GM19043 (cell line): ENCODE results near the gene CUBN.

Source experiments
- ATAC-seq: cut with Tn5 transposase; IDR thresholded peaks from one replicate; pipeline ENCODE4 v1.9.1; 2021; ENCODE audit warnings: low read depth; ENCODE audit not compliant: unreplicated experiment

CUBN gene

DNA sequence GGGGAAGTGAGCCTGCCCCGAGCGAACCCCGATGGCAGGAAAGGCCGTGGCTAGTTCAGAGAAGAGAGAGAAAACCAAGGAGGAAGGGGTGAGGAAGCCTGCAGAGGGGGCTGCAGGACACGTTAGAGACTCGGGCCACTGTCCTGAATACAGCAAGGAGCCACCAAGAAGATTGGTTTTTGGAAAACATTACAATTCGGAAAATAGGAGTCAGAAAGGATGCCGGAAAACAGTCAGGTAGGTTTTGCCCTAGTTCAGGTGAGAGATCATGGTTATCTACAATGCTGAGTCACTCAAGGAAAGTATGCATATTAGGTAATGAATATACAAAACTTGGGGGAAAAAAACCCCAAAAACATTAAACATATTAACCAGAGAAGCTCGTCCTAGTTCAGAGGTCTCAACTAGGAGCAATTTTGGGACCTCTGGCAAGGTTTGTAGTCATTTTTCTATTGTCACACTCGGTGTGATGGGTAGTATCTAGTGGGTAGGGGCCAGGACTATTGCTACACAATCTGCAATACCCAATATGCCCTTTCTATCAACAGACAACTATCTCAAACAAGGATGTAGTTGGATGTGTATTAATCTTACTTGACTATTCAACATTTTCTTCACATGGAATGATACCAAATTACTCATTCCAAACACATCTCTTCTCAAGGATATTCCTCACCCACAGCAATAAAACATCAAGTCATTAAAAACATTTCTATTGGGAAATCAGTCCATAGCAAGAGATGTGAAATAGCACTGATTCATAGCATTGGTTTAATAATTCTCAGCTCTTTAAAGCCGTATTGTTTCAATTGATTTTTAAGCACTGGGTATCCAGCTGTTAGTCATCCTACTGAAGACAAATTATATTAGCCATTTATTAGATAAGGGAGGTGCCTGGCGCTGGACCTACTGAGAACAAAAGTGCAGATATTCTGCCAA is 238.0 kb downstream of the CUBN start:
- ATAC-seq, result no peak

DNA sequence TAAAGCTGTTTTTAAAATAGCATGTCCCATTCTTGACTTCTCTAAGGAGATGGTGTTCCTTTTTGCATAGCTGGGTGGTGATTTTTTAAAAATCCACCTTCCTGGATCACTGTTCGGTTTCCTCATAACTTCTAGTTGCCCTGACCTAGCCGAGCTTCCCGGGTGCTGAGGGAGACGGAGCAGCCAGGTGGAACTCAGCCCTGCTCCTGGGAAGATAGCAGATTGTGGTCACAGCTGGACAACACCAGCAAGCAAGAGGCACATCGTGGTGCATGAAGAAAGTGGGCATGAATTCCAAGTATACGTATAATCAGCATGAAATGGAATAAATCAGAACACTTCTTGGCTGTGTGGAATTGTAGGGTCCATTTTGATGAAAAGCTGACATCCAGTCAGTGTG is 238.9 kb downstream of the CUBN start:
- ATAC-seq, result no peak

DNA sequence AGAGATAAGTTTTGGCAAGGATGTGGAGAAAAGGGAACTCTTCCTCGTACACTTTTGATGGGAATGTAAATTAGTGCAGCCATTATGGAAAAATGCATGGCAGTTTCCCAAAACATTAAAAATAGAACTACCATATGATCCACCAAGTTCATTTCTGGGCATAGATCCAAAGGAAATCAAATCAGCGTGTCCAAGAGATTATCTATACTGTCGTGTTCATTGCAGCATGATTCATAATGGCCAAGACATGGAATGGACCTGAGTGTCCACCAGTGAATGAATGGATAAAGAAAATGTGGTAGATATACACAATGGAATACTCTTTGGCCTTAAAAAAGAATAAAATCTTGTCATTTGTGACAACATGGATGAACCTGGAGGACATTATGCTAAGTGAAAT is 242.0 kb downstream of the CUBN start:
- ATAC-seq, result no peak

DNA sequence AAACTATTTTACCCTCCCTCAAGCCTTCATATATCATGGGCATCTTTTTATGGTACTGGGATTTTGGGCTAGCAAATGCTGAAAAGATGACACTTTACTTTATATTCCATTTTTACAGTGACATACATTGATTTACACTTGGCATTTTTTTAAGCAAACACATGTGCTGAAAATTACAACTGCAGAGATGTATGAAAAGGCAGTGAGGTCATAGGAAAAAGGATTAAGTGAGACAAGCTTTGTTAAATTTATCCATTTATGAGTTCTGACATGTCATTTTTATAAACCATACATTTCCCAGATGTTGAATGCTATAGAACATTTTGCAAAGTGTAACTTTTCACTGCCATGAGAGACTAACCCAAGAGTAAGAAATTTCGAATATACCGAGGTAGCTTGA is 243.6 kb downstream of the CUBN start:
- no peak for ATAC-seq

DNA sequence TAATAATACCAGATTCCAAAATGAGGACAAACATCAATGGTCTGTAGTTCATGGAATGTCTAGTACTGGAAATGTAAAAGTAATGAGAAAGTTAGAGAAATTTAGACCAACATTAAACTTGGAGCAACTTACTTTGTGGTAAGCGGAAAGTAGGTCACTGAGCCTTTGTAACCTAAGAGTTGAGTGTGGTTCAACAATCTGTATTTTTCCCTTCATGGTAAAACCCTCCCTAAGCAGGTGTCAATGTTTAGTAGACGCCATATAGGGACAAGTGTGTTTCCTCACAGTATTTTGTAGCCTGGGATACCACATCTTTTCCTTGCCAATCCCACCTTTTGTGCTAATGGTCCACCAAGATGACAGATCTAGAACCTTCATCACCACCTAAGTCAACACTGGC is 245.1 kb downstream of the CUBN start:
- ATAC-seq, result no peak

DNA sequence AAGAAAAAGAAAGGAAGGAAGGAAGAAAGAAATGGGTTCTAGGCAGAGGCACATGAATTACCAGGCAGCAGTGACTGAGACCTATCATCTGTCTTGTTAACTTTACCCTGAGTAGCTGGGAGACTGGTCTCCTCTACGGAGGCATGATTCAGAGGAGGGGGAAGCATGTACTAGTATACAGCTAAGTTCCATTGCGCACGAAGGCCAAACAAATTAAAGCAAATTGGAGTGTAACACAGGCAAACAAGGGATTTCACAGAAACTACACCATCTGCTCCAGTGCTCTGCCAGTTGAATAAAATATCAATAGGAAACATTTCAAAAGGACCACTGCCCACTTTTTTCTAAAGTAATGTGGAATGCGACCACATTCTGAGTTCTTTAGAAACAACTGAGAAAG is 246.5 kb downstream of the CUBN start:
- ATAC-seq, result no peak

DNA sequence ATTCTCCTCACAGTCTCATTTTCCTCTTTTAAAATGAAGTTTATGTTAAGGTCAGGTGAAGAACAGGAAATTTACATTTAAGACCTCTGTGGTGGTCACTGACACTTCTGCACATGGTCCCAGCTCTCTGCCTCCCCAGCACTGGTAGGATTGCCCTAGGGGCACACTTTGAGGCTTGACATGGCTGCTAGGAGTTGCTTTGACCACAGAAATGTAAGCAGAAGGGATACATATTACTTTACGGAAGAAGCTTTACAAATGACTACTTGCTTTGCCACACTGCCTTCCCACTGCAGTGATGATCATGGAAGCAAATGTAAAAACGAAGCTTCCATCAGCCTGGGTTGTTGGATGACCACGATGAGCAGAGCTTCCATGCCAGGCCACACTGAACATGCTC is 259.3 kb downstream of the CUBN start:
- ATAC-seq, result no peak

DNA sequence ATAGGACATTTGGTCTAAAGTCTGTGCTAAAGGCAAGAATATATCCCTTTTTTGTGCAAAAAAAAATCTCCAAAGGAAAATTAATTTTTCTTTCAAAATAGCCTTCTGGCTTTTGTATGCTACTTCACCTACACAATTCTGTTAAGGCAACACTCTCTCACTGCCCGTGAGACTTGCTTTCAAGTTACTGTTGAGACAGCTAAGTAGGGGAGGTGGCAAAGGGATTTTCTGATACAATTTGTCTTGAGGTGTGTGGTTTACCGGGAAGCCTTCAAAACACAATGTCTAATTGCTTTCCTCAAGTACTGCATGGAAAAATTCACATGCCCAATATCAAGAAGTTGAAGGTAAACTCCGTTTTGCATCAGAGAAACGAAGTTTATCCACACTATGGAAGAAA is 261.6 kb downstream of the CUBN start:
- ATAC-seq, result no peak

DNA sequence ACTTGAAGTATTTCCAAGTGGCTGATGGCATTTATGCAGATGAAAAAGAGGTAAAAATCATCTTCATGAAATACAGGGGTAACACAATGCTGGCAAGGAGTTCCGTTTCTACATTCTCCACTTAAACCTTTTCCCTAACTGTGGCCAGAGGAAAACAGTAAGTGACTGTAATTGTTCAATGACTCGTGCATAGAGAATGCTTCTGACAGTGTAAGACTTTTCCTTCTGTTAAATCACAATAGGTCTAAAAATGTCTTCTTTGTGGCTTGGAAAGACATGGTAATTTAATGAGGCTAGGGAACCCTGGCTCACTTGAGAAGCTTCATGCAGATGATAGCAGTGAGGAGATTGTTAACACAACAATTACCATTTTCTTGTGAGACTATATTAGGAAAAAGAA is 262.1 kb downstream of the CUBN start:
- no peak for ATAC-seq

DNA sequence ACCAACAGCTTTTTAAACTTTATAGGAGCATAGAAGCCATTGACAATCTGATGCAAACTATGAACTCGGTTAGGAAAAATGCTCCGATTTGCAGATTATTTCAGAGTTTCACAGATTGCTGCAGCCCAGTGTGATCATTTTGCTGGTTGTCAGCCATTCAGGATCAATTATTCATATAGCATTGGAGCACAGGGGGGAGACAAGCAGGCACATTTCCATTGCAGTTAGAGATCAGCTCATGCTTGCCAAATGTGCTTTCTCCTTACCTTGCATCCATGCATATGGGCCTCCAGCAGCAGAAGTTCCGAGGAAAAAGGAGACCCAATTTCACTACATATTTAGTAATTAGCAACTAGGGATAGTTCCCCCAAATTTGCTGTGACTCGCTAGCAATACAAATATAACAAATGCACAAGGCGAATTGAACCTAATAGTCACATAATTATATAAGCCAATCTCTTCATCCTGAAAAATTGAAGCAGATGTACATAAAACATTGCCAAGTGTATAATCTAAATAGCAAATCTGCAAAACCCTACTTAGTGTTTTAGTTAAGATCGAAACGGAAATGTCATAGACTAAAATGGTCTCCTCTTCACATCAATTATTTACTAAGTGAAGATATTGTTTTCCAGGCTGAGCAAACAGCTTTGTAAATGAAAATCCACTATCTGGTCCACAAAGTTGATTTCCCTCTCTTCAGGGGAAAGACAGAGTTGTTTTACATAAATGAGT is 262.9 kb downstream of the CUBN start:
- no peak for ATAC-seq

DNA sequence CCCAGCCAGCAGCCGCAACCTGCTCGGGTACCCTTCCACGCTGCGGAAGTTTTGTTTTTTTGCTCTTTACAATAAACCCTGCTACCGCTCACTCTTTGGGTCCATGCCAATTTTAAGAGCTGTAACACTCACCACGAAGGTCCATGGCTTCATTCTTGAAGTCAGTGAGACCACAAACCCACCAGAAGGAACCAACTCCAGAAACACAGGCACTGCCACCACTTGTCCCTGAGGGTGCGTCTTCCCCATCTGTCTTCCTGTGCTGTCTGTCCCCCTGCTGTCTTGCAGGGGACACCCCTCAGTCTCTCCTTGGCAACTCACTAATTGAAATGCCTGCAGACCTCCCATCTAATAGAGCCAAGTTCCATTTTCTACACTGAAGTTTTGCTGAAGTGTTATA is 263.8 kb downstream of the CUBN start:
- no peak for ATAC-seq

DNA sequence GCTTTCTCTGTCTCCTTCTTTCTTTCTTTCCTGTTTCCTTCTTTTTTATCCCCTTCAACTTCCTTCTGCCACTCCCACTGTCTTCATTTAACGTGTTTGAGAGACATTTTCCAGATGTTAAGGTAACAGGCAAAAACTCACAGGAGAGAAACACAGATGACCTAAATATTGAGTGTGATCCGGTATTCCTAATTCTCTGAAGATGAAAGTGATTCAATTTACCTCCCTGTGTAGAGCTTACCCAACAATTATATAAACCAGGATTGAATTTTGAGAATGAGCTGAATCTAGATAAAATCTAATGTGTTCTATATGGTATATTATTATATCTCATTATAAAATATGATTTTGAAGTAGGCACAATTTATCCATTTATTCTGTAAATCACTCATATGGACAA is 265.8 kb downstream of the CUBN start:
- no peak for ATAC-seq

DNA sequence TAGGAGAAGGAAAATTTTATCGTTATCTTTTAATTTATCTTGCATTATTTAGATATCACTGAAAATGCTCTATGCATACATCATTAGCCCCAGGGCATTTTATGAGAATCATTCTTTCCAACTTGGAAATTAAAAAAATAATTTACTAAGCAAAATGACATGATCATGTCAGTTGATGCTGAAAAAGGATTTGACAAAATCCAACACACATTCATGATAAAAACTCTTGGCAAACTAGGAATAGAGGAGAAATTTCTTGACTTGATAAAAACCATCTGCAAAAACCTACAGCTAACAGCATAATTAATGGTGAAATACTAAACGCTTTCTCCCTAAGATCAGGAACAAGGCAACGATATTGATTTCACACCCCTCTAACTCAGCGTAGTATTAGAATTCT is 272.2 kb downstream of the CUBN start:
- ATAC-seq, result no peak

DNA sequence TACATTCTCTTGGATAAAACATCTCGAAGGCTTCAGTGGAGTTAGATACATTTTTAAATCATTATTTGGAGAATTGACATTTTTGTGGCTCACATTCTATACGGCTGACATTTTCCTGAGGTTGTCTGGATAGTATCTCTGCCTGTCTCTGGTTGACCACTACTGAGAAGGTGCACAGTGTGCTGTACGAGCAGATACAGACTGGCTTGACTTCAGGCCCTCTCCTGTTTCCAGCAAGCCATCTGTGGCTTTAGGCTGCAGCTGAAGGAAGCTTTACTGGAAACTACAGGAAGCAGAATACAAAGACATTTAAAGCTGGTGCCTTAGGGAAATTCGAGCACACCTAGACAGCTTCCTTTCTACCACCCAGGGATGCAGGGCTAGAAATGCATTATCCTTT is 273.0 kb downstream of the CUBN start:
- no peak for ATAC-seq

DNA sequence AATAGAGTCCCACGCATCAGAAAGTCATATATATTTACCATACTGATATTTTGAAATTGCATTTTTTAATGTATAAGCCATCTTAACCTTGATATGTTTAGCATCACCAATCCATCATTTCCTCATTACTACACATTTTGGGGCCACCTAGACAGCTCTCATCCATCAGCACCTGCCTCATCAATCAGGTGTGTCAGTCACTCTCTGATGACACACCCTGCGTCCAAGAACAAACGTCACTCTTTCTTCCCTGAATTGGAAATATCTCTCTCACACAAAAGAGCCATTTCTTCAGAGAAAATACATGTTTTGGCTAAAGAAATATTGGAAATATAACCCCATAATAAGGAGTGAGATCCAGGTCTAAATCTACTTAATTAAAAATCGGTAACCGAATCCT is 273.5 kb downstream of the CUBN start:
- no peak for ATAC-seq

DNA sequence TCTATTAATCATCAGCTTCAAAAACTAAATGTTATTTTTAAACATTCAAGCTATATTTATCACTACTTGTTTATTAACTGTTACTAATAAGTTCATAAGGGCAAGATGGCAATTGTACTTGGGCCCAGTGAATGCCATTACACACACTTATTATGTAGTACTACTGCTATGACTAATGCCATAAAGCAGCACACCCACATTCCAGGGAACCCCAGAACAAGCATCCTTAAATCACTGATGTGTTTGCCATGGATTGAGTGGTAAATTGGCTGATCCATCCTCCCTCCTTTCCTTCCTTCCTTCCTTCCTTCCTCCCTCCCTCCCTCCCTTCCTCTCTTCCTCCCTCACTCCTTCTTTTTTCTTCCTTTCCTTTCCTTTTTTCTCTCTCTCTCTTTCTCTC is 275.0 kb downstream of the CUBN start:
- no peak for ATAC-seq

DNA sequence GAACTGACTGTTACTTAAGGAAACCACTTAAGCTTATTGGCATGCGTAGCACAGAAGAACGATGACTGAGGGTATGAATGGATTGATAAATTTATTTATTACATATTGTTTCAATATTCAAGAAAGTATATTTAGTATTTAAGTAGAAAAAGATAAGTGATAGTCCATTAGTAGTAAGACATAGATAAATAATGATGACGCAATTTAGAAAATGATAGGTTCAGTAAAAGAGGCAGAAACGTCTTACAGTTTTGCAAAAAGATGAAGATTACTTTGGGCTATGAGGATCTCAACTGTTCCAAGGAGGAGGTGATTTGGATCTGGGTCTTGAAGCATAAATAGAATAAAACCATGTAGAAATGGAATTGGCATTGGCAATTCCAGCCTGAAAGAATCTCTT is 275.8 kb downstream of the CUBN start:
- ATAC-seq, result no peak

DNA sequence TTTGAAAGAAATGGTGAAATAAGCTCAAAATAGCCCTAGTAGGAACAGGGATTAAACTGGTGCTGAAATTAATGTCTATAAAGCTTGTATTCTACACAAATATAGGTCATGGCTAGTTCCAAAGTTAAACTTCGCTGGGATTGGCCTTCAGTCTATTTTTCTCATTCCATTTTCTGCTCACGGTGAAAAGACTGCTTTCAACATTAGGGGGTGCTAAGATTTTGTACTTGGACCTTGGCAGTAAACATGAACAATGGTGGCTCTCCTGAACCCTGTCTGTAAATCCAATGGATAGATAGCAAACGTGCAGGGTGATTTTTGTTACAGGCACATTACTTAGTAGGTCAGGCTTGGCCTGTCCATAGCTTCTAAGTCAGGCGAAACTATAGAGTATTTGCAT is 276.4 kb downstream of the CUBN start:
- no peak for ATAC-seq

DNA sequence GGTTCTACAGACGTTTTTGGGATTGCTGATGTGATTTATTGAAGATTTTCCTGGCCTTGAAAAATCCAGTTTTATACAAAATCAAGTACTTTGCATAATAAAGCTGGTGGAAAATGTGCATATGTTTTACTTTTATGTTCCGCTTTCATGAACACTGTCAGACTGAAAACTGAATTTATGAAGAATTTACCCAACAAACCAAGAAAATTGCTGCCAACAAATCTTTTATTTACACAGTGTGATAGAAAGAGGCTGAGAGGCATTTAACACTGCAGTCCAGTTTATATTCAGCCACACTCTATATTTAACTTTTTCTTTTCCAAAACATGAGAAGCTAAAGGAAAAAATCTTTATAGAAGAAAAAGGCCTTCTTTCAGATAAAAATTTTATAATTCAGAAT is 277.0 kb downstream of the CUBN start:
- no peak for ATAC-seq

DNA sequence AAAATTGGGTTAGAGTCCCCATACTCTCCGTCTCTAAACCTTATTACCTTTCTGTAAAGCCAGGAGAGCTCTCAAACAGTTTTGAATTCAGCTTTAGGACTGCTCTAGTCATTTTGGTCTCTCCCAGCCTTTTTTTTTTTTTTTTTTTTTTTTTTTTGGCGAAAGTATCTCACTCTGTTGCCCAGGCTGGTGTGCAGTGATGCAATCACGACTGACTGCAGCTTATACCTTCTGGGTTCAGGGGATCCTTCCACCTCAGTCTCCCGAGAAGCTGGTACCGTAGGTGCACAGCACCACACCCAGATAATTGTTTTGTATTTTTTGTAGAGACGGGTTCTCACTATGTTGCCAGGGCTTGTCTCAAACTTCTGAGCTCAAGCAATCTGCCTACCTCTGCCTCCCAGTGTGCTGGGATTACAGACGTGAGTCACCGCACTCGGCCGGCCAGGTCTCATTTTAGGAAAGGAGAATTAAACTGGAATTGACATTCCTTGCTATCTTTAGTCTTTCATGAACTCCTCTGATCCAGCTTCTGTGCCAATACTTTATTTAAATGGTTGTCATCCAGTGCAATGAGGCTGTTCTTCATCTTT is 281.0 kb downstream of the CUBN start:
- no peak for ATAC-seq

DNA sequence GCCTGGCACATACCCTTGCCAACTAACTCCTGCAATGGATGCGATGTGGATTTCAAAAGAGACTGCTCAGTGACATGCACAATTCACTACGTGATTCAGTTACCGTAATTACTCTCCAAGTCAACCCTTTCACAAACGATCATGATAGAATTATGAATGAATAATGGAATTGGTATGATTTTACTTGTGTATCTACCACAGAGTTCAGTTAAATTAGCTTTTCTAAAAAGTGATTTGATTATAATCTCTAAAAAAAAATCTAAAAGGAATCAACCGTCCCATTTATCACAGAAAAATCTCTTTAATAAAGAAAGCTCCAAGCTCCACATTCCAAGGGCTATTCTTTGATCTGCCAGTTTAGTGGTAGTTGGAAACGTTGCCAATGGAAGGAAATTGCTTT is 282.0 kb downstream of the CUBN start:
- no peak for ATAC-seq

DNA sequence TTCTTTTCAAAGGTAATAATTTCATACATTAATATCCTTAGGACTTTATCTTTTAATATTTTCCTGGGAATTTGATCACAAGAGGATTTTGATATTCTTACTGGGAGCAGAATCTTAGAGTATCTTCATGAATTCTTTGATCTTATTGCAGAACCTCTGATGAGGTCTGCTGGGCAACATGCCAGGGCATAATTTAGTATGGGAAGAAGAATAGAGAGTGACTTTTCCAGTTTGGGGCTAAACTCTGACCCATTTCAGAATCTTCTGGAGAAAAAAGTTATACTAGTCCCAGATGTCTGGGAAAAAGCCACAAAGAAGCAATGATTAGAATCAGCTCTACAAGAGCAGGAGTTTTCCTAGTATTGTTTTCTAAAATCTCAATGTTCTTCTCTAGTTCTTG is 284.4 kb downstream of the CUBN start:
- ATAC-seq, result no peak
